MCF 10A (cell line): ENCODE data around the gene LRRC42. TPM values are rescaled to one million over a fixed set of nuclear protein-coding genes. Genes with fewer than 3 reads are reported as not detected.
A peak's percentile ranks its signal among the peaks of the same experiment; 100 is the strongest.

ENCODE experiments used
- BruUV-seq: library from RNA; stranded (reverse); fragments of 400-500 nt; replicated peaks from 2 replicates; lab custom pipeline; 2021; lab: Mats Ljungman, UMichigan
- CTCF ChIA-PET: fragments of 300-600 bp; sonication (Branson Sonifier 250); formaldehyde crosslinking; extraction: SDS; loops from one replicate; lab custom pipeline; 2021; ENCODE audit warnings: antibody characterized with exemption, inconsistent platforms; lab: Yijun Ruan, JAX
- POLR2A ChIA-PET: fragments of 300-600, 350-650 bp; sonication (Branson Sonifier 250); formaldehyde crosslinking; extraction: SDS; loops from one replicate; lab custom pipeline; 2020; ENCODE audit warnings: antibody characterized with exemption, inconsistent platforms; lab: Yijun Ruan, JAX
- DNase-seq: peaks from one replicate; pipeline ENCODE4 v3.0.0-alpha.2; 2018; ENCODE audit not compliant: unreplicated experiment
- H3K27ac Mint-ChIP-seq: one replicate; pipeline ENCODE4 v1.8.0; 2022; ENCODE audit warnings: mild to moderate bottlenecking, low read depth, mixed read lengths; ENCODE audit not compliant: unreplicated experiment
- H3K27me3 Mint-ChIP-seq: one replicate; pipeline ENCODE4 v1.8.0; 2022; ENCODE audit warnings: mixed read lengths; ENCODE audit not compliant: insufficient read depth, unreplicated experiment
- H3K36me3 Mint-ChIP-seq: one replicate; pipeline ENCODE4 v1.8.0; 2022; ENCODE audit warnings: mild to moderate bottlenecking, moderate library complexity, mixed read lengths; ENCODE audit not compliant: insufficient read depth, unreplicated experiment
- H3K4me1 Mint-ChIP-seq: one replicate; pipeline ENCODE4 v1.8.0; 2022; ENCODE audit warnings: mixed read lengths; ENCODE audit not compliant: insufficient read depth, unreplicated experiment
- H3K4me3 Mint-ChIP-seq: one replicate; pipeline ENCODE4 v1.8.0; 2022; ENCODE audit warnings: mild to moderate bottlenecking, moderate library complexity, mixed read lengths; ENCODE audit not compliant: unreplicated experiment
- H3K9me3 Mint-ChIP-seq: one replicate; pipeline ENCODE4 v1.8.0; 2022; ENCODE audit warnings: mixed read lengths; ENCODE audit not compliant: unreplicated experiment
- CTCF ChIP-seq: fragments of 200-600 bp; IDR thresholded peaks from one replicate; pipeline ENCODE4 v1.8.0; 2022; ENCODE audit warnings: antibody characterized with exemption, mild to moderate bottlenecking; ENCODE audit not compliant: unreplicated experiment
- intact Hi-C: fragments of 100-400 bp; cut with micrococcal nuclease; formaldehyde crosslinking; loops from 2 replicates; pipeline ENCODE4 v1.14.1; 2022
- total RNA-seq: library from RNA; stranded (reverse); gene quantifications from 2 replicates; pipeline ENCODE4 v1.2.3, GENCODE V29; 2022

The LRRC42 gene
- total RNA-seq, 1 experiment from 2014 or later, result 41.2 TPM

DNA sequence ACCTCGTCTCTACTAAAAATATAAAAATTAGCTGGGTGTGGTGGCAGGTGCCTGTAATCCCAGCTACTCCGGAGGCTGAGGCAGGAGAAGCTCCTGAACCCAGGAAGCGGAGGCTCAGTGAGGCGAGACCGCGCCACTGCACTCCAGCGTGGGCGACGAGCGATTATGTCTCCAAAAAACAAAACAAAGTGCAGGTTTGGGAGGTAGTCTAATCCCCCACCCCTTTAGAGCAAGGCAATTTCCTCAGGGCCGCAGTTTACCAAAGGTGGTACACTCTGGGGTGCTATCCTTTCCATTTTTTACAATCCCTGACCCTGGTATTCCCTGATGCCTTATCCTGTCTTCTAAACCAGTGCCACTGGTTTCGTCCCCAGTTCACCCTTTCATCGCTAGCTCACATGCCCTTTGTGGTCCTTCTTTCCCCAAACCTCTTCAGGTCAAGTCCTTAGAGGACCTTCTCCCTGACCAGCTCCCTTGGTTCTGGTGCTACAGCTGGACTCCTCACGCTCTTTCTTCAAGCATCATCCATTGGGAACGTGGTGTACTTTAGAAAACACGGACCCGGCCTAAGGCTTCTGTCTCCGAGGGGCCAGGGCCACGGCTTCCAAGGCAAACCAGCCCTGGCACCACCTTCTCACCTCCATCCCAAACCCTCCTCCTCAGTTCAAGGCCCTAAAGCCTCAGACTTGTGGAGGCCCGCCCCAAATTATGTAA, 1.5 kb upstream of the LRRC42 start:
- peaks cover 34% of the 10 kb centered on the region for H3K4me1 Mint-ChIP-seq

GRCh38 chr1:53945183-53945432, 1.0 kb upstream of the LRRC42 start:
- Mint-ChIP-seq H3K9me3 (no peaks in the 10 kb centered on the region), H3K36me3 (peaks cover 6% of the 10 kb centered on the region), H3K27ac (peak overlapping the region; percentile 75), H3K4me1 (peaks cover 37% of the 10 kb centered on the region), H3K4me3 (peak overlapping the region; percentile 85), H3K27me3 (no peaks in the 10 kb centered on the region)
- no peak for DNase-seq
- no peak for TF ChIP-seq CTCF
- intact Hi-C loops, result no loop called here
- POLR2A ChIA-PET, result interaction anchor here (0.7 to 3.2 kb wide), 22 partner anchors 11 to 943 kb away, joined by 3 to 35 read pairs (median 6); partner anchors contain the start of genes NDC1, TCEANC2, TMEM59 and YIPF1
- BruUV-seq, result no TSS peak
- CTCF ChIA-PET, result interaction anchor here (0.7 to 3.1 kb wide), 8 partner anchors 11 to 84 kb away, joined by 3 to 27 read pairs (median 6); no protein-coding TSS in a partner anchor

More for the DNA sequence above, 1.5 kb upstream of the LRRC42 start:
- Mint-ChIP-seq H3K27me3 (no peaks in the 10 kb centered on the region), H3K27ac (peak overlapping the region; percentile 75), H3K4me3 (peak overlapping the region; percentile 85), H3K9me3 (no peaks in the 10 kb centered on the region), H3K36me3 (peaks cover 6% of the 10 kb centered on the region)
- CTCF ChIA-PET, result interaction anchor here (0.7 to 3.1 kb wide), 8 partner anchors 11 to 84 kb away, joined by 3 to 27 read pairs (median 6); no protein-coding TSS in a partner anchor
- no peak for DNase-seq
- POLR2A ChIA-PET, result interaction anchor here (0.7 to 3.2 kb wide), 20 partner anchors 10 to 943 kb away, joined by 3 to 35 read pairs (median 6); partner anchors contain the start of genes NDC1, TCEANC2, TMEM59 and YIPF1
- BruUV-seq, result TSS peak; percentile 24
- TF ChIP-seq CTCF, result no peak
- intact Hi-C loops, result no loop called here

DNA sequence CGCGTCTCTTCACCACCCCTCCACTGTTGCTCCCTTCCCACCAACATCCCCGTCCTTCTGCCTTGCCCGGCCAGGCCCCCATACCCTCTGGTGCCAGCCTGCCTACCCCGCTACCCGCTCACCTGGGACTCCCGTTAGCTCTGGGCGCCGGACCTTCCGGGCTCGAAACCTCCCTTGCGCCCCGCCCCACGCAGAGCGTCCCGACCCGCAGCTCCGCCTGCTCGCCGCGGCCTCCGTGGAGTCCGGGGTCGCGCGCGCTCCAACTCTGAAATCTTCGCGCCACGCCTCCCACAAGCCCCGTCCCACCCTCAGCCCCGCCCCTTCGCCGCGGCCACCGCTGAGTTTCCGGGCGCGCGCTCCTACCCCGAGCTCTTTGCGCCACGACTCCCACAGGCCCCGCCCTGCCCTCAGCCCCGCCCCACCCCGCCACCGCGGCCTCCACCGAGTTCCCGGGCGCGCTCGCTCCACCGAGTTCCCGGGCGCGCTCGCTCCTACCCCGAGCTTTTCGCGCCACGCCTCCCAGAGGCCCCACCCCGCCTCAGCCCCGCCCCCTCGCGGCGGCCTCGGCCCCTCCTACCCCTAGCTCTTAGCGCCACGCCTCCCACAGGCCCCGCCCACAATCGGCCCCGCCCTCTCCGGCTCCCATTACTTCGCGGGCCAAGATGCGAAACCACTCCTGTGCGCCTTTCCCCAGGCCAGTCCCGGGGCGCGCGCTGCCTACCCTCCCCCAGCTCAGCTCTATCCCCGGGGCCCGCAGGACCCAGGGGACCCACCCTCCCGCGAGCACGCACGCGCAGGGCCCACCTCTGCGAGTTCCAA, 508 bp upstream of the LRRC42 start, which contains the start of gene IFT25:
Gene IFT25 (minus strand): TSS at position 267 of the 819 bp plus-strand sequence. CDS start 5,617 bp downstream, outside the sequence.
- TF ChIP-seq CTCF, result no peak
- Mint-ChIP-seq H3K36me3 (peaks cover 6% of the 10 kb centered on the region), H3K9me3 (no peaks in the 10 kb centered on the region), H3K27me3 (no peaks in the 10 kb centered on the region), H3K4me3 (peak within 1 kb of the TSS; percentile 85), H3K4me1 (peaks cover 36% of the 10 kb centered on the region), H3K27ac (peak within 1 kb of the TSS; percentile 75)
- CTCF ChIA-PET, result interaction anchor here (0.6 to 3.1 kb wide), 11 partner anchors 11 to 103 kb away, joined by 3 to 27 read pairs (median 5); no protein-coding TSS in a partner anchor
- DNase-seq, result peak; percentile 95
- POLR2A ChIA-PET, result interaction anchor here (0.7 to 3.2 kb wide), 22 partner anchors 11 to 942 kb away, joined by 3 to 35 read pairs (median 6); partner anchors contain the start of genes NDC1, TCEANC2, TMEM59 and YIPF1
- BruUV-seq, result no TSS peak
- intact Hi-C loops, result no loop called here
